GM12892 (cell line): ENCODE data around the gene USP2.

Experiments used
- POLR2A ChIP-seq: IDR thresholded peaks from 2 replicates; pipeline ENCODE4 v1.6.1; 2011; ENCODE audit warnings: low read depth, low read length, control low read depth
- POLR2AphosphoS5 ChIP-seq: IDR thresholded peaks from 2 replicates; pipeline ENCODE4 v1.6.1; 2011; ENCODE audit warnings: low read depth, low read length, control low read depth
- TAF1 ChIP-seq: IDR thresholded peaks from 2 replicates; pipeline ENCODE4 v1.6.1; 2011; ENCODE audit warnings: low read depth, mild to moderate bottlenecking, control low read depth, low read length, borderline replicate concordance

- no peak for TF ChIP-seq POLR2A
- TF ChIP-seq POLR2AphosphoS5, result no peak
- TF ChIP-seq TAF1, result no peak
Measured at GRCh38 chr11:119338965-119339588, 42.4 kb downstream of the USP2 start.
